Measurements from ENCODE around the gene HNRNPR.

GRCh38 chr1:23344987-23345472, 946 bp upstream of the HNRNPR start:
- no peak for TF ChIP-seq POLR2A (IDR thresholded peaks at IDR 0.05)
- no peak for TF ChIP-seq CTCF (IDR thresholded peaks at IDR 0.05)
